ENCODE results near the gene METAP1D.
"Not testable (repeated sequence)": the region's sequence is repeated elsewhere in the genome, so short reads cannot be mapped to it uniquely, and the experiment has no call there.

Gene METAP1D

DNA sequence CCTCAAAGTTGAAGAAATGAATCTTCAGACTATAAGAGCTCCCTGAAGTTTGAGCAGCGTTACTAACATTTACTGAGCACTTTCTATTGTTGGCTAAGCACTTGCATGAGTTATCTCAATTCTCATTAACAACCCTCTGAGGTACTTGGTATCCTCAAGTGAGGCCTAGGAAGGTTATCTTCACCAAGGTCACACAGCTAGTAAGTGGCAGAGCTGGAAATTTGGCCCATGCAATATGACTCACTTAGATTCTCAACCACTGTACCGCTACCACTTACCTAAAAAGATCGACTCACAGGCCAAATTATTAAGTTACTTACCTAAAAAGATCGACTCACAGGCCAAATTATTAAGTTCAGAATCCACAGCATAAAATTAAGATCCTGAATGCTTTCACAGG is 8.7 kb upstream of the METAP1D start:
- Histone ChIP-seq H3K4me3 (ENCODE audit: low read length in 2 of 2) (no peak overlapping the region), H3K27ac (ENCODE audit: low read depth in 2 of 2, low read length in 2 of 2) (no peak overlapping the region), H3K9ac (ENCODE audit: low read depth in 1 of 2, low read length in 2 of 2) (no peak overlapping the region), H3K27me3 (ENCODE audit: control insufficient read depth in 2 of 2, insufficient read depth in 2 of 2, low read length in 2 of 2) (no peaks in the 10 kb centered on the region), H3K36me3 (ENCODE audit: control insufficient read depth in 2 of 2, insufficient read depth in 2 of 2, low read length in 2 of 2) (no peaks in the 10 kb centered on the region), H3K9me3 (ENCODE audit: control insufficient read depth in 2 of 2, low read length in 2 of 2) (no peaks in the 10 kb centered on the region), H3K4me1 (ENCODE audit: control insufficient read depth in 2 of 2, insufficient read depth in 2 of 2, low read length in 2 of 2) (no peaks in the 10 kb centered on the region)

DNA sequence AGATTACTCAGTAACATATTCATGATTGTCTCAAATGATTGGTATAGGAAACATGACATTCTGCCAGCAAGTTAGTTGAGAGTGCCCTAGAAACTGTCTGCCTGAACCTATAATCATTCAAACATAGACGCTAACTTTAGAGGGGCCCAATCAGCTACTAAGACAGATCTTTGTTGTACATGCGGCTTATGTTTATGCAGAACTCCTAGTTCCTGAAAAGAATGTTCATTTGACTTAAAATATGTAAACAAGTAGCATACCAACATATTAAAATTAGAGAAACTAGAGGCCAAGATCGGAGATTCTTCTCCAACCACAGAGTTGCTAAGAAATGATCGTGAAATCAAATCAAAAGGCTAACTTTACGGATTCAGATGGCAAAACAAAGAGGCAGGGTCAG is 4.2 kb upstream of the METAP1D start:
- Histone ChIP-seq H3K9me3 (ENCODE audit: control insufficient read depth in 2 of 2, low read length in 2 of 2) (no peaks in the 10 kb centered on the region), H3K9ac (ENCODE audit: low read depth in 1 of 2, low read length in 2 of 2) (no peak overlapping the region), H3K4me3 (ENCODE audit: low read length in 2 of 2) (no peak overlapping the region), H3K27ac (ENCODE audit: low read depth in 2 of 2, low read length in 2 of 2) (no peak overlapping the region), H3K36me3 (ENCODE audit: control insufficient read depth in 2 of 2, insufficient read depth in 2 of 2, low read length in 2 of 2) (no peaks in the 10 kb centered on the region), H3K27me3 (ENCODE audit: control insufficient read depth in 2 of 2, insufficient read depth in 2 of 2, low read length in 2 of 2) (peaks cover 0 to 8% of the 10 kb centered on the region in 2 donors), H3K4me1 (ENCODE audit: control insufficient read depth in 2 of 2, insufficient read depth in 2 of 2, low read length in 2 of 2) (peaks cover 0 to 3% of the 10 kb centered on the region in 2 donors)

DNA sequence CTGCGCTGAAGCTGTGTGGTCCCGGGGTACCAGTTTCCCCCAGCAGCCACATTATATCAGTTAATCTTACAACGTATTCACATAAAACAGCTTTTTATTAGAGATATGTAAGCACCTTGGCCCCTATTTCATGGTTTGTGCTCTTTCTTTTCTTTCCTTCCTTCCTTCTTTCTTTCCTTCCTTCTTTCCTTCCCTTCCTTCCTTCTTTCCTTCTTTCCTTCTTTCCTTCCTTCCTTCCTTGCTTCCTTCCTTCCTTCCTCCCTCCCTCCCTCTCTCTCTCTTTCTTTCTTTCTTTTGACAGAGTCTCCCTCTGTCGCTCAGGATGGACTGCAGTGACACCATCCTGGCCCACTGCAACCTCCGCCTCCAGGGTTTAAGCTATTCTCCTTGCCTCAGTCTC is 3.7 kb upstream of the METAP1D start:
- Histone ChIP-seq H3K27me3 (ENCODE audit: control insufficient read depth in 2 of 2, insufficient read depth in 2 of 2, low read length in 2 of 2) (peaks cover 0 to 8% of the 10 kb centered on the region in 2 donors), H3K4me3 (ENCODE audit: low read length in 2 of 2) (no peak overlapping the region)

DNA sequence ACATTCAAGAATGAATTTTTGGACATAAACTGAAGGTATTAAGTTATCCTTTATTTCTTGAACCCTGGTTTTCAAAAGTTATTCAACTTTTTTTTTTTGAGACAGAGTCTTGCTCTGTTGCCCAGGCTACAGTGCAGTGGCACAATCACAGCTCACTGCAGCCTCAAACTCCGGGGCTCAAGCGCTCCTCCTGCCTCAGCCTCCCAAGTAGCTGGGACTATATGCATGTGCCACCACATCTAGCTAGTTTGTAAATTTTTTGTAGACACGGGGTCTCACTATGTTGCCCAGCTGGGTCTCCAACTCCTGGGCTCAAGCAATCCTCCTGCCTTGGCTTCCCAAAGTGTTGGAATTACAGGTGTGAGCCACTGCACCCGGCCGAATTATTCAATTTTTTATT is 2.7 kb upstream of the METAP1D start:
- not testable (repeated sequence) for H3K9me3 ChIP-seq (ENCODE audit: control insufficient read depth in 2 of 2, low read length in 2 of 2); H3K9ac ChIP-seq (ENCODE audit: low read depth in 1 of 2, low read length in 2 of 2); H3K36me3 ChIP-seq (ENCODE audit: control insufficient read depth in 2 of 2, insufficient read depth in 2 of 2, low read length in 2 of 2); H3K4me1 ChIP-seq (ENCODE audit: control insufficient read depth in 2 of 2, insufficient read depth in 2 of 2, low read length in 2 of 2); H3K4me3 ChIP-seq (ENCODE audit: low read length in 2 of 2); H3K27ac ChIP-seq (ENCODE audit: low read depth in 2 of 2, low read length in 2 of 2); H3K27me3 ChIP-seq (ENCODE audit: control insufficient read depth in 2 of 2, insufficient read depth in 2 of 2, low read length in 2 of 2)

More for the DNA sequence above, 3.7 kb upstream of the METAP1D start:
- Histone ChIP-seq H3K4me1 (ENCODE audit: control insufficient read depth in 2 of 2, insufficient read depth in 2 of 2, low read length in 2 of 2) (peaks cover 0 to 3% of the 10 kb centered on the region in 2 donors), H3K36me3 (ENCODE audit: control insufficient read depth in 2 of 2, insufficient read depth in 2 of 2, low read length in 2 of 2) (no peaks in the 10 kb centered on the region), H3K9ac (ENCODE audit: low read depth in 1 of 2, low read length in 2 of 2) (no peak overlapping the region), H3K9me3 (ENCODE audit: control insufficient read depth in 2 of 2, low read length in 2 of 2) (no peaks in the 10 kb centered on the region), H3K27ac (ENCODE audit: low read depth in 2 of 2, low read length in 2 of 2) (no peak overlapping the region)

- H3K27ac ChIP-seq (ENCODE audit: low read depth in 2 of 2, low read length in 2 of 2): no peak overlapping the region
- H3K9ac ChIP-seq (ENCODE audit: low read depth in 1 of 2, low read length in 2 of 2): peak overlapping the region; percentile 27 to 64
- H3K27me3 ChIP-seq (ENCODE audit: control insufficient read depth in 2 of 2, insufficient read depth in 2 of 2, low read length in 2 of 2): peaks cover 0 to 8% of the 10 kb centered on the region in 2 donors
- H3K4me1 ChIP-seq (ENCODE audit: control insufficient read depth in 2 of 2, insufficient read depth in 2 of 2, low read length in 2 of 2): peaks cover 0 to 3% of the 10 kb centered on the region in 2 donors
- no peaks in the 10 kb centered on the region for H3K9me3 ChIP-seq (ENCODE audit: control insufficient read depth in 2 of 2, low read length in 2 of 2)
- H3K36me3 ChIP-seq (ENCODE audit: control insufficient read depth in 2 of 2, insufficient read depth in 2 of 2, low read length in 2 of 2): no peaks in the 10 kb centered on the region
- peak overlapping the region; percentile 86 to 98 for H3K4me3 ChIP-seq (ENCODE audit: low read length in 2 of 2)
These were observed 592 bp upstream of the METAP1D start for GRCh38 chr2:171999161-171999560.

DNA sequence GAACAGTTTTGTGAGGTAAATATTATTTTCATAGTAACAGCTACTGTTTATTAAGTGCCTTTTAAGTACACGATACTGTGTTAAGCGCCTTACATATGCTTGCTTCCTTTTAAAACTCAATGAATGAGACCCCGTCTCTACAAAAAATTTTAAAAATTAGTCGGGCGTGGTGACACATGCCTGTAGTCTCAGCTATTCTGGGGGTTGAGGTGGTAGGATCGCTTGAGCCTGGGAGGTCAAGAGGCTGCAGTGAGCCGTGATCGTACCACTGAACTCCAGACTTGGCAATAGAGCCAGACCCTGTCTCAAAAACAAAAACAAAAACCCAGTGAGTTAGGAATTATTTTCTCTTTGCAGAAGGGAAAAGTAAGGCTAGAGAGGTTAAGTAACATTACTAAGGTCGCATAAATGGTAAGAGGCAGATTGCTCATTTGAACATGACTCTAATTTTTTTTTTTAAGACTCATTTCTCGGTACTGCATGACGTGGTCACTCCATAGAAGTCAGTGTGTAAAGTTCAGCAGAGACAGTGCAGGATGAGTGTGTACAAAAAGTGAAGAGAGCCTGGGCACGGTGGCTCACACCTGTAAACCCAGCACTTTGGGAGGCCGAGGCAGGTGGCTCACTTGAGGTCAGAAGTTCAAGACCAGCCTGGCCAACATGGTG is 1.1 kb downstream of the METAP1D start:
- Histone ChIP-seq H3K4me3 (ENCODE audit: low read length in 2 of 2) (peak overlapping the region; percentile 86 to 98), H3K27ac (ENCODE audit: low read depth in 2 of 2, low read length in 2 of 2) (no peak overlapping the region), H3K9ac (ENCODE audit: low read depth in 1 of 2, low read length in 2 of 2) (no peak overlapping the region)

GRCh38 chr2:172007372-172007771 is 7.6 kb downstream of the METAP1D start:
- H3K4me1 ChIP-seq (ENCODE audit: control insufficient read depth in 2 of 2, insufficient read depth in 2 of 2, low read length in 2 of 2): no peaks in the 10 kb centered on the region
- H3K9ac ChIP-seq (ENCODE audit: low read depth in 1 of 2, low read length in 2 of 2): no peak overlapping the region
- no peak overlapping the region for H3K27ac ChIP-seq (ENCODE audit: low read depth in 2 of 2, low read length in 2 of 2)
- no peak overlapping the region for H3K4me3 ChIP-seq (ENCODE audit: low read length in 2 of 2)
- H3K27me3 ChIP-seq (ENCODE audit: control insufficient read depth in 2 of 2, insufficient read depth in 2 of 2, low read length in 2 of 2): no peaks in the 10 kb centered on the region
- no peaks in the 10 kb centered on the region for H3K36me3 ChIP-seq (ENCODE audit: control insufficient read depth in 2 of 2, insufficient read depth in 2 of 2, low read length in 2 of 2)
- no peaks in the 10 kb centered on the region for H3K9me3 ChIP-seq (ENCODE audit: control insufficient read depth in 2 of 2, low read length in 2 of 2)

More for the DNA sequence above, 1.1 kb downstream of the METAP1D start:
- Histone ChIP-seq H3K27me3 (ENCODE audit: control insufficient read depth in 2 of 2, insufficient read depth in 2 of 2, low read length in 2 of 2) (peaks cover 0 to 8% of the 10 kb centered on the region in 2 donors), H3K4me1 (ENCODE audit: control insufficient read depth in 2 of 2, insufficient read depth in 2 of 2, low read length in 2 of 2) (peaks cover 0 to 3% of the 10 kb centered on the region in 2 donors), H3K36me3 (ENCODE audit: control insufficient read depth in 2 of 2, insufficient read depth in 2 of 2, low read length in 2 of 2) (no peaks in the 10 kb centered on the region), H3K9me3 (ENCODE audit: control insufficient read depth in 2 of 2, low read length in 2 of 2) (no peaks in the 10 kb centered on the region)

DNA sequence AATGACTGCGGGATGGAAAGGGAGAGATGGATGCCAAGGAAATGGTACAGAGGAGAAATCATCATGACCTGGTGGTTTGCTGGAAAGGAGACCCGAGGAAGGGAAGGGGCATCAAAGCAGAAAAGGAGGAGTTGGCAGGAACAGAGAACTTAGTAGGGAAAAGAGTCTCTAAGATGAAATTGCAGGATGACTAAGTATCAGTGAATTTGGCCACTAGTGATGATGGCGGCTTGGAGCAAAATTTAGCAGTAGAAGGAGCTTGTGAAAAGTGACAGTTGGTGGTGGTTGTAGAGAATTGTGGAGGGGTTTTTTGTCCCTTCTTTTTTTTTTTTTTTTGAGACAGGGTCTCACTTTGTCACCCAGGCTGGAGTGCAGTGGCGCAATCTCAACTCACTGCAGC is 10.1 kb downstream of the METAP1D start:
- H3K36me3 ChIP-seq (ENCODE audit: control insufficient read depth in 2 of 2, insufficient read depth in 2 of 2, low read length in 2 of 2): no peaks in the 10 kb centered on the region
- H3K4me1 ChIP-seq (ENCODE audit: control insufficient read depth in 2 of 2, insufficient read depth in 2 of 2, low read length in 2 of 2): no peaks in the 10 kb centered on the region
- H3K9ac ChIP-seq (ENCODE audit: low read depth in 1 of 2, low read length in 2 of 2): no peak overlapping the region
- H3K9me3 ChIP-seq (ENCODE audit: control insufficient read depth in 2 of 2, low read length in 2 of 2): no peaks in the 10 kb centered on the region
- H3K27me3 ChIP-seq (ENCODE audit: control insufficient read depth in 2 of 2, insufficient read depth in 2 of 2, low read length in 2 of 2): no peaks in the 10 kb centered on the region
- H3K4me3 ChIP-seq (ENCODE audit: low read length in 2 of 2): no peak overlapping the region
- no peak overlapping the region for H3K27ac ChIP-seq (ENCODE audit: low read depth in 2 of 2, low read length in 2 of 2)

DNA sequence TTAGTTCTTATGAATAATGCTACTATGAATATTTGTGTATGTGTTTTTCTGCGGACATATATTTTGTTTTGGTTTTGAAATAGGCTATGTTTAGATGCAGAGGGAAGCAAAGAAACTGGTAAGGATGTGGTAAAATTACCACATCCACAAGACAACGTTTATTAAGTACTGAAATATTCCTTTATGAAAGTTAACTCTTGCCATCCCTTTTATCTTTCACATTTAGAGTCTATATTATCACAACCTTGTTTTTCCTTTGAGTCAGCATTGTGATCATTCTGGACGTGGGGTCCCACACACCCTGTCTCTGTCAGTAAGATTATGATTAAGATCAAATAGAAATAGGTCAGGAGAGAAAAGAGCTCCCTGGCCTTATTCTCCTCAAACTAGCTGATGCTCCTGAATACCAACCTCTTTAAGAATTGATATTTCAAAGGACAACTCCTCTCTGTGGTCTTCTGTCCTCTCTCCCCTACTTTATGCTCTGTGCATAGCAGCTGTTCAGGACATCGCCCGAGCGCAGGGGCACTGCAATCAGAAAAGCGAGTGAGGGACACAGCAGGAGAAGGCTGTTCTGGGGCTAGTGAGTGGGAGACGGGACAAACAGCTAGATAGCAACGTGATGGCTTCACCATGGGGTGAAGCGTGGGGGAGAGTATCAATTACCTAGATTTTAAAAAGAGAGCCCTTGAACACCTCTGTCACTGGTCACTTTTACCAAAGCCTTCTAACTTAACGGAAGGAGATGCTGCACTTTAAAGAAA is 12.2 kb downstream of the METAP1D start:
- Histone ChIP-seq H3K9me3 (ENCODE audit: control insufficient read depth in 2 of 2, low read length in 2 of 2) (no peaks in the 10 kb centered on the region), H3K9ac (ENCODE audit: low read depth in 1 of 2, low read length in 2 of 2) (no peak overlapping the region), H3K4me3 (ENCODE audit: low read length in 2 of 2) (no peak overlapping the region), H3K36me3 (ENCODE audit: control insufficient read depth in 2 of 2, insufficient read depth in 2 of 2, low read length in 2 of 2) (no peaks in the 10 kb centered on the region), H3K27me3 (ENCODE audit: control insufficient read depth in 2 of 2, insufficient read depth in 2 of 2, low read length in 2 of 2) (no peaks in the 10 kb centered on the region), H3K27ac (ENCODE audit: low read depth in 2 of 2, low read length in 2 of 2) (no peak overlapping the region), H3K4me1 (ENCODE audit: control insufficient read depth in 2 of 2, insufficient read depth in 2 of 2, low read length in 2 of 2) (no peaks in the 10 kb centered on the region)

GRCh38 chr2:172012677-172013391 is 13.1 kb downstream of the METAP1D start:
- no peaks in the 10 kb centered on the region for H3K27me3 ChIP-seq (ENCODE audit: control insufficient read depth in 2 of 2, insufficient read depth in 2 of 2, low read length in 2 of 2)
- H3K9ac ChIP-seq (ENCODE audit: low read depth in 1 of 2, low read length in 2 of 2): no peak overlapping the region
- no peaks in the 10 kb centered on the region for H3K36me3 ChIP-seq (ENCODE audit: control insufficient read depth in 2 of 2, insufficient read depth in 2 of 2, low read length in 2 of 2)
- H3K27ac ChIP-seq (ENCODE audit: low read depth in 2 of 2, low read length in 2 of 2): no peak overlapping the region
- H3K4me1 ChIP-seq (ENCODE audit: control insufficient read depth in 2 of 2, insufficient read depth in 2 of 2, low read length in 2 of 2): no peaks in the 10 kb centered on the region
- no peaks in the 10 kb centered on the region for H3K9me3 ChIP-seq (ENCODE audit: control insufficient read depth in 2 of 2, low read length in 2 of 2)
- no peak overlapping the region for H3K4me3 ChIP-seq (ENCODE audit: low read length in 2 of 2)

Measured in mucosa of rectum (tissue), 2 donors.